Uterine smooth muscle cell (primary cell): ENCODE measurements around the gene CUTA. TPM values are rescaled to one million over a fixed set of nuclear protein-coding genes. Genes with fewer than 3 reads are reported as not detected.

ENCODE experiments used
- total RNA-seq: library from RNA; depleted of rRNA; stranded (reverse); fragments of >200 nt; gene quantifications from 2 replicates; pipeline ENCODE4 v1.2.3, GENCODE V29; 2014

Gene CUTA
- total RNA-seq: 109 and 129 TPM in 2 replicates

GRCh38 chr6:33417903-33418689 is at the start of gene CUTA:
TSS of gene CUTA (minus strand) at chr6:33418107. CDS start at chr6:33418000, 107 bp downstream.

GRCh38 chr6:33454009-33454946 is 36.4 kb upstream of the CUTA start, which contains the start of gene ZBTB9:
TSS of gene ZBTB9 (plus strand) at chr6:33454576. CDS start at chr6:33455101, 525 bp downstream.

GRCh38 chr6:33419580-33420490 is 1.9 kb upstream of the CUTA start, which contains the start of gene SYNGAP1:
TSS of gene SYNGAP1 (plus strand) at chr6:33420065. CDS start at chr6:33420265, 200 bp downstream.

GRCh38 chr6:33410711-33411631 is 6.9 kb downstream of the CUTA start, which contains the start of gene PHF1:
TSS of gene PHF1 (plus strand) at chr6:33411014. CDS start at chr6:33412264, 1,250 bp downstream.

GRCh38 chr6:33391278-33391921 is 26.5 kb downstream of the CUTA start, which contains the start of gene KIFC1:
TSS of gene KIFC1 (plus strand) at chr6:33391823. CDS start at chr6:33391986, 163 bp downstream.

Other genes starting within 250 kb of the CUTA start
- 0.11 and 0.12 TPM in 2 replicates for gene COL11A2, start 225.6 kb downstream of the CUTA start, total RNA-seq
- 23.9 and 25.0 TPM in 2 replicates for gene RXRB, start 217.4 kb downstream of the CUTA start, total RNA-seq
- 129 and 159 TPM in 2 replicates for gene SLC39A7, start 217.2 kb downstream of the CUTA start, total RNA-seq
- gene HSD17B8, start 213.5 kb downstream of the CUTA start, total RNA-seq: 2.7 and 8.9 TPM in 2 replicates
- gene RING1, start 209.6 kb downstream of the CUTA start, total RNA-seq: 26.7 and 34.0 TPM in 2 replicates
- gene VPS52, start 146.2 kb downstream of the CUTA start, total RNA-seq: 35.0 and 35.6 TPM in 2 replicates
- gene RPS18, start 146.0 kb downstream of the CUTA start, total RNA-seq: 3,212 and 3,760 TPM in 2 replicates
- 4.4 and 5.3 TPM in 2 replicates for gene B3GALT4, start 141.0 kb downstream of the CUTA start, total RNA-seq
- gene WDR46, start 128.9 kb downstream of the CUTA start, total RNA-seq: 79.9 and 102 TPM in 2 replicates
- 38.9 and 42.8 TPM in 2 replicates for gene PFDN6, start 128.5 kb downstream of the CUTA start, total RNA-seq
- gene RGL2, start 119.2 kb downstream of the CUTA start, total RNA-seq: 20.1 and 23.9 TPM in 2 replicates
- gene TAPBP, start 104.0 kb downstream of the CUTA start, total RNA-seq: 33.0 and 49.9 TPM in 2 replicates
- 19.5 and 24.2 TPM in 2 replicates for gene ZBTB22, start 100.4 kb downstream of the CUTA start, total RNA-seq
- gene DAXX, start 95.1 kb downstream of the CUTA start, total RNA-seq: 24.7 and 70.2 TPM in 2 replicates
- gene KIFC1, start 26.3 kb downstream of the CUTA start, total RNA-seq: 15.0 and 57.7 TPM in 2 replicates
- gene PHF1, start 7.1 kb downstream of the CUTA start, total RNA-seq: 23.0 and 29.7 TPM in 2 replicates
- gene SYNGAP1, start 2.0 kb upstream of the CUTA start, total RNA-seq: 4.6 and 6.0 TPM in 2 replicates
- 5.0 and 5.7 TPM in 2 replicates for gene ZBTB9, start 36.5 kb upstream of the CUTA start, total RNA-seq
- 13.0 and 18.0 TPM in 2 replicates for gene BAK1, start 162.2 kb upstream of the CUTA start, total RNA-seq
- gene ITPR3, start 203.2 kb upstream of the CUTA start, total RNA-seq: 55.4 and 86.4 TPM in 2 replicates